NCI-H2107 (cell line): ENCODE measurements around the gene CDC42SE2.

Experiments
- DNase-seq: peaks from one replicate; lab custom pipeline; 2025; lab: John Stamatoyannopoulos, UW

CDC42SE2 gene, protein sequence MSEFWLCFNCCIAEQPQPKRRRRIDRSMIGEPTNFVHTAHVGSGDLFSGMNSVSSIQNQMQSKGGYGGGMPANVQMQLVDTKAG

DNA sequence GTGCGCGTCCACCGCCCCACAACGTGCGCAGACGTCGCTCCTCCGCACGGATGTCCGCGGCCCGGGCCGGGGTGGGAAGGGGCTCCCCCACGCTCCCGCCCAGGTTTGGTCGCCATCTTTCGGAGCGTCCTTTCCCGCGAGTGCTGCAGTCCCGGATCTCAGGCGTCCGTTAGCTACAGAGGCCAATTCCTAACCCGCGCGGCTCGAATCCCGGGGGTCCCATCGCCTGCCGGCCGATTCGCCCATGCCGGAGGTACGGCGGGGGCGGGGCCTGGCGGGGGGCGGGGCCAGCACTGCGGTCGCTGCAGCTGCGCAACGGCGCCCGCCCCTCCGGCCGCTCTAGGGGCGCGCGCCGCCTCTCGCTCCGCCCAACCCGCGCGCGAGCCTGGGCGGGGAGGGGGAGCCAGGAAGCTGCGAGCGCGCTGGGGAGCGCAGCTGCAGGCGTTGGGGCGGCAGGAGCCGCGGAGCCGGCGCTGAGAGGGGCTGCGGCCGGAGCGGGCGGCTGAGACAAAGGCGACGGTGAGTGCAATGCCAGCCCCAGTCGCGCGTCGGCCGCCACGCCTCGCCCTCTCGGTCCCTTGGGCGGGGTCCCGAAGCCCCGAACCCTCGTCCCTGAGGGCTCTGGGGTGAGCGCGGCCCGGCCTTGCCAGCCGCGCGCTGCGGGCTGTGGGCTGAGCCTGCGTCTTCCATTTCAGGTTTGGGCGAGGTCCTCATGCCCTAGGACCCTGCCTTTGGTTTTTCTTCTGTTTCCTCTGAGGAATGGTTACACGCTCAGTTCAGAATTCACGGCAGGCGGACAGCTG is at the start of gene CDC42SE2:
Gene CDC42SE2, plus strand, starts transcription at position 406 of the 803 bp plus-strand sequence. CDS start 95,441 bp downstream, outside the sequence.
- peak; percentile 56 for DNase-seq

DNA sequence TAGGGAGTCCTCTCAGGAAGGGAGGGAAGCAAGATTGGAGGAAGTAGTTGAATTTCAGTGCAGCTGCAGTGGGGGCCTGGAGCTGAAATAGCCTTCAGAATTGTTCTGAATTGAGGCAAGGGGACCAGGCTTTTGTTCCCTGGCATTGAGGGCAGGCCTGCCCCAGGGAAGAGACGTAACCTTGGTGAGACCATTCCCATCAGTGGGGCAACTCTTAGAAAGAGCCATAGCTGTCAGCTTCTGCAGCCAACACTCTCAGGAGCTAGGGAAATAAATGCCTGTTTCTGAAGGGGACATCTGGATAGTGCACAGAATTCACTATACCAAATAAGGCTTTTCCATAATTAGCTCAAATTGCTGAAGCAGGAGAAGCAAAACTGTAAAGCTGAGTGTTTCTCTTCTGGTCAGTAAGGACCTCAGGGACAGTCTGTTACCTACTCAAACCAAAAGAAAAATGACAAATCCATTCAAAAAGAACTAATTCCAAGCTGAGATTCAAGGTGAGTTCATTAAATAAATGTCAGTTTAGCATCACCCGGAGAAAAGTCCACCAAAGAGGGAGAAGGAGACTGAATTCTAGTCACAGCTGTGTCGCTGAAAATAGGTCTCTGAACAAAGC is 49.1 kb upstream of the CDC42SE2 start:
- no peak for DNase-seq

DNA sequence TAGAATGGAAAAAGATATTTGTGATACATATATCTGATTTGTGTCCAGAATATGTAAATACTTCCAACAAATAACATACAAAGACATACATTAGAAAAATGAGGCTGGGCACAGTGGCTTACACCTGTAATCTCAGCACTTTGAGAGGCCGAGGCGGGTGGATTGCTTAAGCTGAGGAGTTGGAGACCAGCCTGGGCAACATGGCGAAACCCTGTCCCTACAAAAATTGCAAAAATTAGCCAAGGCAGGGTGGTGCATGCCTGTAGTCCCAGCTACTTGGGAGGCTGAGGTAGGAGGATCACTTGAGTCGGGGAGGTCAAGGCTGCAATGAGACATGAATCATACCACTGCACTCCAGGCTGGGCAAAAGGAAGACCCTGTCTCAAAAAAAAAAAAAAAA is 46.1 kb upstream of the CDC42SE2 start:
- DNase-seq = no peak

DNA sequence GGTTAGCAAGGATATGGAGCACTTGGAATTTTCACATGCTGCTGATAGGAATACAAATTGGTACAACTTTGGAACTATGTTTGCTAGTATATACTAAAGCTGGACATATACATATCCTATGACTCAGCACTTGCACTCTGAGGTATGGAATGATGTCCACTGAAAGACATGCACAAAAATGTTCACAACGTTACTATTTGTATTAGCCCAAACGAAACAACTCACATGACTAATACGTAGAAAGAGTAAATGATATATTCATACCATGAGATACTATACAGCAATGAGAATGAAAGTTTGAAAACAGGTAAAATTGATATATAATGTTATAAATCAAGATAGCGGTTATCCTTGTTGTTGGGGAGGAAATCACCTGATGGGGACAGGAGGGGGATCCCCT is 45.5 kb upstream of the CDC42SE2 start:
- DNase-seq = no peak

DNA sequence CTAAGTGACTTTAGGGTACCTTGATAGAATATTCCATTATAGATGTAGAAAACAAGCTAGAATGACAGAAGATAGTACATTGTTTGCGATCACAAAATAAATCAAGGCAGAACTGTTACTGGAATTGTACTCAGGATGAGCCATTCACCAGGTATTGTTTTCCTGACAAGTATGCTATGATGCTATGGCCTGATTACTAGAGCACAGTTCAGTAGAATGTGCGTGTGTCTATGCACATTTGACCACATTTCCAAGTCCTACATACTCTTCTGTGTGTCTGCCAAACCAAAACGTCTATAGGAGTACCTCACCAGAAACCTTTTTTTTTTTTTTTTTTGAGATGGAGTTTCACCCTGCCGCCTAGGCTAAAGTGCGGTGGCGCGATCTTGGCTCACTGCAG is 43.3 kb upstream of the CDC42SE2 start:
- DNase-seq = no peak

DNA sequence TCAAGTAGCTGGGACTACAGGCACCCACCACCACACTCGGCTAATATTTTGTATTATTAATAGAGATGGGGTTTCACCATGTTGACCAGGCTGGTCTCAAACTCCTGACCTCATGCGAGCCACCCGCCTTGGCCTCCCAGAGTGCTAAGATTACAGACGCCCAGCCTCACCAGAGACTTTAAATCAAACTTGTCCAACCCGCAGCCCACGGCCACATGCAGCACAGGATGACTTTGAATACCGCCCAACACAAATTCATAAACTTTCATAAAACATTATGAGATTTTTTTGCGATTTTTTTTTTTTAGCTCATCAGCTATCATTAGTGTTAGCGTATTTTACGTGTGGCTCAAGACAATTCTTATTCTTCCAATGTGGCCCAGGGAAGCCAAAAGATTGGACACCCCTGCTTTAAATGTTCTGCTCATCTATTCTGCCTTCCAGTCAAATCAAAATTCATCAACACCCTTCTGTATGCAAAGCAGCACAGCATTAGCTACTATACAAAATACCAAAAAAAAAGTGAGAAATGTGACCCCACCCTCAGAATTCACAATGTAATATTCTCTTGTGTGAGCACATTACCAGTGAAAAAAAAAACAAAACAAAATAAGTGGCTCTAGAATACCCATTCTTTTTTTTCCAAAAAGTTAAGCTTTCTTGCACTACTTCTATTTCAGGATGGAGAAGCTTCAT is 42.7 kb upstream of the CDC42SE2 start:
- DNase-seq = no peak

DNA sequence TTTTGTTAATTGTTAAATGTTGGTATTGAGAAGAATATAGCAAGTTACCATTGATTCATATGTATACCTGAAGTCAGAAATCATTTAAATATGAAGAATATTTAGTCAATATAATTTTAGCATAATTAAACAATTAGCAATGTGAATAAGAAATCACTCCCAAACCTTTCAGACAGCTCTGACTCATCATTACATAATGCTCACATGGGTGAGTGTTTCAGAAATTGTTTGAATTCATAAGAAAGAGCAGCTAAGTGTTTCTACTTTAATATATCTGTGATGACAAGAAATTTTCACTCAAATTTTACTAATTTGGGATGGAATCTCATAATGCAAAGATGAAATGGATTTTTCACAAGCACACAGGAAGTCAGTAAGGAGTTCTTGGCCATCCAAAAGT is 42.0 kb upstream of the CDC42SE2 start:
- DNase-seq = no peak

DNA sequence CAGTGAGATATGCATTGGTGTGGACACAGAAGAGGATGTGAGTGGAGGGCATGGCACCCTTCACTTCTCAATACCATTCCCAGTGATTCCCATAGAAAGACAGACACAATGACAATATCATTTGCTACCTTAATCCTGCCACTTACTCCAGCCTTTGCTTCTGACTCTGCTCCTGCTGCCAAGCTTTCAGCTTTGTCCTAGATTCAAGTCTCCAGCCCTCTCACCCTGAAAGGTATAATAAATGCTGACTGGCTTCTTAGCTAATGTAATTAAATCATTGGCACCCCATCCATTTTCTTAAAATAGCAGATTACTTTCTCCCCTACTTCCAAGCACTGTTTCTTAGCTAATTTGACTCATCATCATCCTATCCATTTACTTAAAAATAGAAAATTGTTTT is 41.1 kb upstream of the CDC42SE2 start:
- DNase-seq = no peak

DNA sequence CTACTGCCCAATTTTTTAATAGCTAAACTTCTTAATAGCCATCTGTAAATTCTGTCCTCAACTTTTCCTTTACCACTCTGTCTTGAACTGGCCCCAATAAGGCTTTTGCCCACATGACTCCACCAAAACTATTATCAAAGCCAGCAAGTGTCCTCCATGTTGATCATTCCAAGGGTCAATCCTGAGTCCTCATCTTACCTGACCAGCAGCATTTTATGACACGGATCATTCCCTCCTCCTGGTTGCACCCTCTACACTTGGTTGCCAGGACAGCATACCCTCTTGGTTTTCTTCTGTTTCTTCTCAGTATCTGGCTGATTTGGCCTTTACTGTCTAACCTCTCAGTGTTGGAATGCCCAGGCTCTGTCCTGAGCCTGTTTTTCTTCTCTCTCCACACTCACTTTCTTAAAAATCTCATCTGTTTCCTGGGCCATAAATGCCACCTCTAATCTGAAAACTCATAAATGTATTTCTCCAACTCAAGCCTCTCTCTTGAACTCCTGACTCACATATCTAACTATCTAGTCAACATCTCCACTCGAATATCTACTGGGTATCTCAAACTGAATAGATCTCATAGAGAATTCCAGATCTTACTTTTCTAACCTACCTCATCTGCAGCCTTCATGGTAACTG is 40.0 kb upstream of the CDC42SE2 start:
- DNase-seq = no peak

DNA sequence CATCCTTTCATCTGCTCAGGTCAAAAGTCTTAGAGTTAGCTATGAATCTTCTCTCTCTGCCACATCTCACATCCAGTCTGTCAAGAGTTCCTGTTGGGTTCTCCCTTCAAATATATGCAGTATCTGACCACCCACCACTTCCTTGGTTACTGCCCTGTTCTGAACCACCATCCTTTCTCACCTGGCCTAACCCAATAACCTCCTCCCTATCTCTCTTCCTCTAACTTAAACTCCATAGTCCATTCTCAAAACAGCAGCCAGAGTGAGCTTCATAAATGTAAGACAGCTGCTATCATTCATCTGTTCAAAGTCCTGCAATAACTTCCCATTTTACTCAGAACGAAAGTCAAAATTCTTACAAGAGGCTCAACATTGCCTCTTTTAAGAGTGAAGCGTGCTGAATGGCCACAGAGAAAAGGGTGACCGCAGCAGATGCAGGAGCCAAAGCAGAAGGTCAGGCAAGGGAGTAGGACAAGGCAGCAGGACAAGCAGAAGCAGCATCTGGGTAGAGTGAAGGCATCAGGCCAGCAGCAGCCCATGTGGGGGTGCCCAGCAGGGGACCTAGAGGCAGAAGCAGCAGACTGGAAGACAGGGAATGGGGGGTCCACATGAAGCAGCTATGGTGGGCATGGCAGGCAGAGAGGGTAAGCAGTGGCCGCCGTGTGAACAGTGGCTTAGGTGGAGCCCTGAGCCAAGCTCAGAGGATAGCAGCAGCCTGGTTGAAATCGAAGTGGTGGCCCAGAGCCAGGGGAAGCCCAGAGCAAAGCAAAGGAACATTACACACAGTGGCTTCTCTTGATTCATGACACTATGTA is 39.3 kb upstream of the CDC42SE2 start:
- no peak for DNase-seq

DNA sequence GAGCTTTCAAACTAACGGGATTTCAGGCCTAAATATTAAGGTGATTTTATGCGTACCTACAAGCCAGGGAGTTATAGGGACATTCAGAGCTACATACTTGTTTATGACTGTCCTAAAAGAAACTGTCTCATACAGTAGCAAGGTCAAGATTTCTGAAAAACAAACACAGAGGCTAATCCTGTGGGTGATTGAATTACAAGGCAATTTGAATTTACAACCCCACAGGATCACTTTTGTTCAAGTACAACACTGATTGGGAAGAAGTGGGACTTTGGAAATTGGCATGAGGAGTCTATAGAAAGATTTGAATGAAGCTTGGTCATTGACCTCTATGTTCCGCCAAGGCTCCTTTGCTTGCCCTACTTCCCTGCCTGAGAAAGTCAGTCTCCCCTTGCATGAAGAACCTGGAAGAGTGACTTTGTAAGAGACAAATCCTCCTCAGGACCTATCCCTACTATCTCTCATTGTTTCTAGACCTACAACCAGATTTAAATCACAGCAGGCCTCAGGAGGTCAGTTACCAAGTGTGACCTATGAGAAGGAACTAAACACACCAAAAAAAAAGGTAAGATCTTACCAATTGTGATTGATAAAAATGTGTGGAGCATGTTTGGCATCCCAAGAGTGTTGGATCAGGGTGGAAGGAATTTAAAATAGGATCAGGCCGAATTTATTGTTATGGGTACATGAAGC is 38.4 kb upstream of the CDC42SE2 start:
- no peak for DNase-seq

DNA sequence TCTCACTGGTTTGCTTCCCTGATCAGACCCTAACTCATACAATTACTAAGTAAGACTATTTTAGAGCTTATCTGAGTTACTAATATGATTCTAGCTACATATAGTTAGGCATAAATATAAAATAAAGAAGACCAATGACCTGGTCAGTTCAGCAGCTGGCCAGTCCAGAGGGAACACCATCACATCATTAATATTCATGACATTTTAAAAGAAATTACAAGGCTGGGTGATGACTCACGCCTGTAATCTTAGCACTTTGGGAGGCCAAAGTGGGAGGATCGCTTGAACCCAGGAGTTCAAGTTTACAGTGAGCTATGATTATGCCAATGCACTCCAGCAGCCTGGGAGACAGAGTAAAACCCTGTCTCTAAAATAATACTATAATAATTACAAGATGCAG is 37.0 kb upstream of the CDC42SE2 start:
- no peak for DNase-seq

DNA sequence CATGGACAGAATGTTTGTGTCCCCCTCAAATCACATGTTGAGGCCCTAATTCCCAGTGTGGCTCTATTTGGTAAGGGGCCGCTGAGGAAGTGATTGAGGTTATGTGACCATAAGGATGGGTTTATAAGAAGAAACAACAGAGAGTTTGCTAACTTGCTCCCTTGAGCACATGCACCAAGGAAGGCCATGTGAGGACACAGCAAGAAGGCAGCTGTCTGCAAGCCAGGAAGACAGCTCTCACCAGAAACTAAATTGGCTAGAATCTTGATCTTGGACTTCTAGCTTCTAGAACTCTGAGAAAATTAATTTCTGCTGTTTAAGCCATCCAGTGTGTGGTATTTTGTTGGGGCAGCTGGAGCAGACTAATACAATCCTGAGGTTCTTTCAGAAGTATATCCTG is 35.2 kb upstream of the CDC42SE2 start:
- no peak for DNase-seq

DNA sequence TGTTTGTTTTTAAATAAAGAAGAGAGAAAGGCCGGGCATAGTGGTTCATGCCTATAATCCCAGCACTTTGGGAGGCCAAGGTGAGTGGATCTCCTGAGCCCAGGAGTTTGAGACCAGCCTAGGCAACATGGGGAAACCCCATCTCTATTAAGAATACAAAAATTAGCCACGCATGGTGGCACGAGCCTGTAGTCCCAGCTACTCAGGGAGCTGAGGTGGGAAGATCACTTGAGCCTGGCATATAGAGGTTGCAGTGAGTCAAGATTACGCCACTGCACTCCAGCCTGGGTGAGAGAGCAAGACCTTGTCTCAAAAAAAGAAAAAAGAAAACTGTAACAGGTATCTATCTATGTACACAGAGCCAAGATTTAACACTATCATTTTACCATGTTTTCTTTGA is 34.2 kb upstream of the CDC42SE2 start:
- DNase-seq = no peak

DNA sequence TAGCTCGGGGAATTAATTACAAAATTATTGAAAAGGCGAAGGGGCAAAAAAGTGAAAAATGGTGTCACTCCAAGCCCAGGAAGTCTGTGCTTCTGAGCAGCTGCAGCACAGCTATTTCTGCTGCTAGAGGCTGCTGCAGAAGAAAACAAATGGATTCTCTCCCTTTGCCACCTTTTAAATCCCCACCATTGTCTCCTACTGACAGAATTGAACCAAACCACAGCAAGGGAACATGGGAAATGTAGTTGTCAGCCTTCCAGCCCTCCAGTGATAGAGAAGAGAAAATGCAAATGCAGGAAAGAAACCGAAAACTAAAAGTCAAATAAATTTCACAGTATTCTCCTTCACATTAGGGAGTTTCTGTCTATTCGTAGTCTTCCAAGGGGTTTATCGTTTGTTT is 33.4 kb upstream of the CDC42SE2 start:
- no peak for DNase-seq

DNA sequence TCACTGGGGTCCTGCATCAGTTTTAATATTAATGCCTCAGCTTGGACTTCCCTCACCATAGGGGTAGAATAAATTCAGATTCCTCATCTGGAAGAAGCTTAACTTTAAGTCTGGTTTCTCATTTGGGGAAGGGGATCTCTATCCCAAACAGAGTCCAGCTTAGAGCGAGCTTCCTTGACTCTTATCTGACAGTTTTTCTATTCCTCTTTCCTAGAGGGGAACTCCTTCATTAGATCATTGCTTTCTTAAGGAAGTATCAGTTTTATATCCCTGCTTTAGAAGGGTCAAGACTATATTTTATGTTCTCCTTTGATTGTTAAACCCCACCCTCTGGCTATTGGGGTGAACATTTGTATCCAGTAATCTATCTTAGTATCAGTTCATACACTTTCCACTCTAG is 24.2 kb upstream of the CDC42SE2 start:
- no peak for DNase-seq

DNA sequence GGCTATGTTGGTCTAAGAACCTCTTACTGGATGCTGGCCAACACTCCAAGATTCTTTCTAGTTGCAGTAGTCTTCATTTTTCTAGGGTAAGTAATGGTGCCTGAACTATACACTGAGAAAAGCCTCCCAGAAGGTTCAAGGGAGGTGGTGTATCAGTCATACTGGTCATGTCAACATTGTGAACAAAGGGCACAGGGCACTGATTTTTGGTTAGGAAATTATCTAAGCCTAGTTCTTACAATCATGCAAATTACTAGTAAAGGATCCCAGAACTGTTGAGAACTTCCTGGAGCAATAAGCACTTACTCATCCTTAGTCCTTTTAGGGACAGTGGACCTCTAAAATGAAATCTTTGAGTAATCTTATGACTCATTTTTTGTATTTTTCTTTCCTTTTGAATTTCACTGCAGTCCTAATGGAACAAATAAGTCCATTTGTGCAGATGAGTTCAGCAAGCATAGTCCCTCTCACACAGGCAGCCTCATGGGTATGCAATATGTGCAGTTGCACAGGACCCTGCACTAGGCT is 21.1 kb upstream of the CDC42SE2 start:
- no peak for DNase-seq

DNA sequence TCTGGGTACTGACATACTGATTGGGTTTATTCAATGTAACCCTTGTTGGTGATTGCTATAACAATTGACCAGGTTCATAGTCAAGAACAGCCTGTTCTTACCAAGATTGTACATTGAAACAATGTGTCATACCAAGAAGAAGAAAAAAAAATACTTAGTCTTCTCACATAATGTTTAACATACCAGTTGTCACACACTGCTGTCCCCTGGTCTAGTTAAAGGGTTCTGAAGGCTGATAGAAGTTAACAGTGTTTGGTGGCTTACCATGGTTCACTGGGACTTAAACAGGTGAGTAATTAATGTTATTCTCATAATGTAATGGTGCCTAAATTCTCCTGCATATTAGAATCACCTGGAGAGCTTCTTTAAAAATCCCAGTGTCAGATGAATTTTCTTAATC is 18.5 kb upstream of the CDC42SE2 start:
- DNase-seq = no peak

DNA sequence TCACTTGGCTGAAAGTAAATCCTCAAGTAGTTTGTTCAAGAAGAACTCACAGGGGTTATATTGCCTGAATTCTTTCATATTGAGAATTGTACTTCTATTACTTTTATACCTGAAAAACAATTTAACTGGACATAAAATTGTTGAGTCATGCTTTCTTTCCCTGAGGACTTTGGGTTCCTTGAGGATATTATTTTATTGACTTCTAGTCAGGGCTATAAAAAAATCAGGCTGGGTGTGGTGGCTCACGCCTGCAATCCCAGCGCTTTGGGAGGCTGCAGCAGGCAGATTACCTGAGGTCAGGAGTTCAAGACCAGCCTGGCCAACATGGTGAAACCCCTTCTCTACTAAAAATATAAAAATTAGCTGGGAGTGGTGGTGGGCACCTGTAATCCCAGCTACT is 17.9 kb upstream of the CDC42SE2 start:
- DNase-seq = no peak

DNA sequence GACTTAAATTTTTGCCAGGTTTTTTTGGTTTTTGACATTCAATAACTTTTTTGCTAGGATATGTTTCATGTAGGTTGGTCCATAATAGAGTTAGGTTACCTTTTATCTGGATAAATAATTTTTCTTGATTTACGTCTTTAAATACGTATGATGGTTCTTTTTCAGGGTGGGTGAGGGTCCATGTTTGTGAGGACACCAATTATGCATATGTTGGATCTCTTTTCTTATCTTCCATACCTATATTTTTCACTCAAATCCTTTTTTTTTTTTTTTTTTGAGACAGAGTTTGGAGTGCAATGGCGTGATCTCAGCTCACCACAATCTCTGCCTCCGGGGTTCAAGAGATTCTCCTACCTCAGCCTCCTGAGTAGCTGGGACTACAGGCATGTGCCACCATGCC is 17.3 kb upstream of the CDC42SE2 start:
- no peak for DNase-seq
